ENCODE measurements around the gene SLC19A1.

Gene SLC19A1

GRCh38 chr21:45496968-45497845, 45.0 kb downstream of the SLC19A1 start:
- TF ChIP-seq CTCF (IDR thresholded peaks at IDR 0.05; ENCODE audit: low read depth, low read length, missing control alignments) = no peak
- no peak overlapping the region for H3K4me3 ChIP-seq (replicated peaks; ENCODE audit: low read depth, low read length)
- DNase-seq (ENCODE audit: extremely low read depth, low read depth) = no peak

- DNase-seq (ENCODE audit: extremely low read depth, low read depth) = no peak
- TF ChIP-seq CTCF (IDR thresholded peaks at IDR 0.05; ENCODE audit: low read depth, low read length, missing control alignments) = no peak
Measured at GRCh38 chr21:45496151-45496967, 45.9 kb downstream of the SLC19A1 start.

GRCh38 chr21:45494851-45495680, 47.2 kb downstream of the SLC19A1 start:
- no peak overlapping the region for H3K4me3 ChIP-seq (replicated peaks; ENCODE audit: low read depth, low read length)
- no peak for DNase-seq (ENCODE audit: extremely low read depth, low read depth)
- no peak for TF ChIP-seq CTCF (IDR thresholded peaks at IDR 0.05; ENCODE audit: low read depth, low read length, missing control alignments)

More at GRCh38 chr21:45496151-45496967, 45.9 kb downstream of the SLC19A1 start:
- H3K4me3 ChIP-seq (replicated peaks; ENCODE audit: low read depth, low read length) = no peak overlapping the region

- DNase-seq (ENCODE audit: extremely low read depth, low read depth) = no peak
Measured at GRCh38 chr21:45494135-45494850, 47.9 kb downstream of the SLC19A1 start.

GRCh38 chr21:45493401-45494001, 48.7 kb downstream of the SLC19A1 start:
- no peak overlapping the region for H3K4me3 ChIP-seq (replicated peaks; ENCODE audit: low read depth, low read length)
- TF ChIP-seq CTCF (IDR thresholded peaks at IDR 0.05; ENCODE audit: low read depth, low read length, missing control alignments) = no peak
- DNase-seq (ENCODE audit: extremely low read depth, low read depth) = no peak

More at GRCh38 chr21:45494135-45494850, 47.9 kb downstream of the SLC19A1 start:
- H3K4me3 ChIP-seq (replicated peaks; ENCODE audit: low read depth, low read length) = no peak overlapping the region
- no peak for TF ChIP-seq CTCF (IDR thresholded peaks at IDR 0.05; ENCODE audit: low read depth, low read length, missing control alignments)

Data from HFF-Myc (cell line).